Tibial nerve (tissue), 4 donors: Measurements from ENCODE around the gene PRR27.

Source experiments
- CTCF ChIP-seq, 5 experiments: fragments of 200-600 bp in 3 of 5; fragments of 450-650 bp in 2 of 5; sonication (generic) in 3 of 5; IDR thresholded peaks; one replicate each; pipeline ENCODE4 v1.5.1; 2016 to 2019; ENCODE audit warnings: antibody characterized with exemption in 5 of 5, mild to moderate bottlenecking in 3 of 5, moderate library complexity in 2 of 5
- EP300 ChIP-seq, 2 donors: sonication (generic); formaldehyde crosslinking; IDR thresholded peaks; one replicate each; pipeline ENCODE4 v1.6.1; 2017; ENCODE audit warnings: antibody characterized with exemption in 2 of 2, mild to moderate bottlenecking in 1 of 2
- POLR2A ChIP-seq, 2 donors: fragments of 450-650 bp; IDR thresholded peaks; one replicate each; pipeline ENCODE4 v1.6.1; 2017; ENCODE audit warnings: antibody characterized with exemption in 2 of 2, mild to moderate bottlenecking in 2 of 2, moderate library complexity in 2 of 2

GRCh38 chr4:70178075-70178660, 24.1 kb downstream of the PRR27 start:
- TF ChIP-seq EP300 (IDR thresholded peaks at IDR 0.05): no peak
- no peak for TF ChIP-seq CTCF (IDR thresholded peaks at IDR 0.05)
- TF ChIP-seq POLR2A (IDR thresholded peaks at IDR 0.05): no peak
